ENCODE data around the gene SPTBN2.

DNA sequence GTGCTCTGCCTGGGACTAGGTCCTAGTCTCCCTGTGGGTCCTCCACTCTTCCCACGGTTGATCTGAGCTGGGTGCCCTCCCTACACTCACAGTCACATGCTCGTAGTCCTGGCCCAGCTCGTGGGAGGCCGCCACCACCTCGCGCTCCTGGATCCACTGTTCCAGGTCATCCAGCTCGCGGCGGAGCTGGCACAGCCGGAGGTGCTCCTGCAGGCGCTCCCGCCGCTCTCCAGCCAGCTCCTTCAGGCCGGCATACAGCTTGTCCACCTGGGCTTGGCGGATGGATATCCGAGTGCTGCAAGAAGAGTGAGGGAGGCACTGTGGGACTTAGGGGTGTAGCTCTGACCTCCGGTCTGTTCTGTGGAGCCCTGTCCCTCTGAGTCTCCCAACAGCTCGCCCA, 36.6 kb downstream of the SPTBN2 start:
- TF ChIP-seq, protein P1, sequence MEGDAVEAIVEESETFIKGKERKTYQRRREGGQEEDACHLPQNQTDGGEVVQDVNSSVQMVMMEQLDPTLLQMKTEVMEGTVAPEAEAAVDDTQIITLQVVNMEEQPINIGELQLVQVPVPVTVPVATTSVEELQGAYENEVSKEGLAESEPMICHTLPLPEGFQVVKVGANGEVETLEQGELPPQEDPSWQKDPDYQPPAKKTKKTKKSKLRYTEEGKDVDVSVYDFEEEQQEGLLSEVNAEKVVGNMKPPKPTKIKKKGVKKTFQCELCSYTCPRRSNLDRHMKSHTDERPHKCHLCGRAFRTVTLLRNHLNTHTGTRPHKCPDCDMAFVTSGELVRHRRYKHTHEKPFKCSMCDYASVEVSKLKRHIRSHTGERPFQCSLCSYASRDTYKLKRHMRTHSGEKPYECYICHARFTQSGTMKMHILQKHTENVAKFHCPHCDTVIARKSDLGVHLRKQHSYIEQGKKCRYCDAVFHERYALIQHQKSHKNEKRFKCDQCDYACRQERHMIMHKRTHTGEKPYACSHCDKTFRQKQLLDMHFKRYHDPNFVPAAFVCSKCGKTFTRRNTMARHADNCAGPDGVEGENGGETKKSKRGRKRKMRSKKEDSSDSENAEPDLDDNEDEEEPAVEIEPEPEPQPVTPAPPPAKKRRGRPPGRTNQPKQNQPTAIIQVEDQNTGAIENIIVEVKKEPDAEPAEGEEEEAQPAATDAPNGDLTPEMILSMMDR (IDR thresholded peaks at IDR 0.05; ENCODE audit: insufficient read depth, low read length, poor library complexity, severe bottlenecking) = no peak
- no peak for TF ChIP-seq EZH2phosphoT487 (conservative IDR thresholded peaks at IDR 0.05; ENCODE audit: low read length)

Data from SU-DHL-6 (cell line).